Upper lobe of left lung (tissue), 4 donors: Measurements from ENCODE around the gene HDHD2.

ENCODE experiments used
- CTCF ChIP-seq, 6 experiments: fragments of 450-650 bp in 4 of 6; fragments of 200-600 bp in 2 of 6; sonication (generic) in 2 of 6; IDR thresholded peaks; one replicate each; pipeline ENCODE4 v1.5.1; 2016 to 2019; ENCODE audit warnings: antibody characterized with exemption in 6 of 6
- POLR2A ChIP-seq, 4 donors: fragments of 450-650 bp; IDR thresholded peaks; one replicate each; pipeline ENCODE4 v1.5.1; 2016 to 2017; ENCODE audit warnings: antibody characterized with exemption in 4 of 4, mild to moderate bottlenecking in 2 of 4

GRCh38 chr18:47121146-47121545 is 29.2 kb downstream of the HDHD2 start:
- TF ChIP-seq CTCF (IDR thresholded peaks at IDR 0.05) (no peak), POLR2A (IDR thresholded peaks at IDR 0.05) (no peak)
